Erythroblast (primary cell): ENCODE results near the gene MEGF11.

Experiments
- GATA1 ChIP-seq: IDR thresholded peaks from 2 replicates; pipeline ENCODE4 v1.6.1; 2011; ENCODE audit warnings: low read depth, mild to moderate bottlenecking, control low read depth, low read length, moderate library complexity
- POLR2A ChIP-seq: IDR thresholded peaks from 2 replicates; pipeline ENCODE4 v1.6.1; 2011; ENCODE audit warnings: mild to moderate bottlenecking, low read length

DNA sequence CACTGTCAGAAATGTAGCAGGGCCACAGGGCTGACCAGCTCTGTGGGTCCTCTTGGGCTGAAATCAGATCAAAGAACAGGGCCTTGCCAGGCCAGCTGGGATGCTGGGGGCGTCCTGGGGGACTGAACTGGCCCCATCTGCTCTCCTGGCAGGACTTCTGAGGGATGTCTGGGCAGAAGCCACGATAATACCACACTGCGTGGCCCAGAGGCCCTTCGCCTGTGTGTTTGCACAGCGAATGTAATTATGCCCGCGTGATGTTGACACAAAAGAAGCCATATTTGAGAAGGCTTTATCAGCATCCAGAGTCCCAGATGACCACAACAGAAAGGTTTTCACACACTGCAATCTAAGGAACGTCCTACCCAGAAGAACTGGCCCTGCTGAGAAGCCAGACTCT, 210.3 kb downstream of the MEGF11 start:
- TF ChIP-seq POLR2A, result no peak
- TF ChIP-seq GATA1, result no peak
